ELF-1 (cell line): ENCODE data around the gene DNAJC25.
A peak's percentile ranks its signal among the peaks of the same experiment; 100 is the strongest.
"Not testable (repeated sequence)": the region's sequence is repeated elsewhere in the genome, so short reads cannot be mapped to it uniquely, and the experiment has no call there.

Experiments
- DNase-seq: peaks from one replicate; pipeline ENCODE4 v3.0.0-alpha.2; 2016; ENCODE audit warnings: low read depth, low spot score

The DNAJC25 gene

DNA sequence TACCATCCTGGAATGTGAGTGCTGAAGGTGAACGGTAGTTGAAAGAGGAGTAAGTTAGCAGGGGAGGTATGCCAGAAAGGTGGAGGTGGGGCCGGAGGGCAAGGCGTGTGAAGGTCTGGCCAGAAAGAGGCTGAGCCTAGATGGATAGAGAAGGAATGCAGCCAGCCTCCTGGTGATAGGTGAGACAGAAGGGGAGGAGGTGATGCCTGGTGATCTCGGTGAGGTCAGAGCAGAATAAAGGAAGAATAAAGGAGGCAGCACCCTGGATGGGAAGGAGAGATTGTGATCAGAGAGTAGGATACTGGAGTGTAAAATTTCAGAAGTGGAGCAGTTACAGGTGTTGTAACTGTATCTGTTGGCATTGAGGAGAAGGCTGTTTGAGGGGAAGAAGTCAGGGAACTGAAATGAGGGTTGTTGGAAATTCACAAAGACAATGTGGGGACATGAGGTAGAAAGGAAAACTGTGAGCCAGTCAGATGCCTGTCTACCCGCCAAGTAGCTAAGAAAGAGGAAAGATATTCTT is 32.2 kb downstream of the DNAJC25 start:
- DNase-seq = peak; percentile 92

GRCh38 chr9:111668026-111668573 is 37.0 kb downstream of the DNAJC25 start:
- no peak for DNase-seq

- not testable (repeated sequence) for DNase-seq
Measured at GRCh38 chr9:111668601-111669000, 37.5 kb downstream of the DNAJC25 start.

GRCh38 chr9:111674319-111674718 is 43.2 kb downstream of the DNAJC25 start:
- no peak for DNase-seq

- no peak for DNase-seq
Measured at GRCh38 chr9:111676116-111676515, 45.0 kb downstream of the DNAJC25 start.

GRCh38 chr9:111678293-111678692 is 47.2 kb downstream of the DNAJC25 start:
- no peak for DNase-seq

GRCh38 chr9:111679199-111679598 is 48.1 kb downstream of the DNAJC25 start:
- DNase-seq = no peak

DNA sequence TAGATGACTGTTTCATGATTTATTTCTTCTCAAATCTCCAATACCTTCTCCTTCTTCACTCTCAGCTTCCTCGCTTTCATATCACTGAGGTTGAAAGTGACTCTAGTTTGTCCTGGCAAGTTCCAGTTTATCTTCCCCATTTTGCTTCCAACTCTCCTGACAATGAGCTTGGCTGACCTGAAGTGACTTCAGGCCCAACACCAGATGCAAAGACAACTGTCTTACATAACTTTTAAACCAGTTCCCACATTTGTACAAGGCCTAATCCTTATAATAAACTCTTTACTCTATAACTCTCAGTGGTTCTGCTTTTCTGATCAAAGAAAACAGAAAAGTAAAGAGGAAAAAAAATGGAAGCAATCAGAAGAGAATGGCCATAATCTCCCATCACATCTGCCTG is 52.3 kb downstream of the DNAJC25 start:
- DNase-seq = no peak

- DNase-seq = no peak
Measured at GRCh38 chr9:111691672-111692329, 60.7 kb downstream of the DNAJC25 start.

- DNase-seq = no peak
Measured at GRCh38 chr9:111696796-111697195, 65.7 kb downstream of the DNAJC25 start.

GRCh38 chr9:111700776-111701175 is 69.6 kb downstream of the DNAJC25 start:
- DNase-seq = no peak
